Measurements from ENCODE around the gene DSN1. TPM values are rescaled to one million over a fixed set of nuclear protein-coding genes. Genes with fewer than 3 reads are reported as not detected.

Gene DSN1
- total and polyA plus RNA-seq, 9 of the 15 experiments (the other 6 are each of a cell fraction or from before 2014, with no cell fraction given), result 23.3 to 45.3 (median 31.1) TPM

DNA sequence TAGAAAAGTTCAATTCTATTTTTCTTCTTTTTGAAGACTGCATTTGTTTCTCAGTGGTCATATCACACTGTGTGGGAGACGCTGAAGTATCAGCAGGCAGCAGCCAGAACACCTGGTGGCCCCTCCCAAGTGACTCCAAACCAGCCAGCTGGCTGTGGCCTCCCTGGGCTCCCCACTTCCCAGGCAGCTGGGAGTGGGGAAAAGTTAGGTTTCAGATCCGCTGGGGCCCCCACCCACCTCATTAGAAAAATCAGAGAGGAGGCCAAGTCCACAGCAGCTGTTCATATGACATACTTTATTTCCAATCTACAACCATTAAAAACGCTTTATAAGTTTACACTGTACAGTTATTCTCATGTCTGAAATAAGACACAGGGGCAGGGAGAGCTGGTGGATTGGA, 3.6 kb upstream of the DSN1 start (continued):
- TF ChIP-seq CBX1 (IDR thresholded peaks at IDR 0.05; ENCODE audit: low read depth), result no peak
- no peak for TF ChIP-seq TGIF2 (CRISPR knock-in tag; IDR thresholded peaks at IDR 0.05)
- TF ChIP-seq, protein P1, sequence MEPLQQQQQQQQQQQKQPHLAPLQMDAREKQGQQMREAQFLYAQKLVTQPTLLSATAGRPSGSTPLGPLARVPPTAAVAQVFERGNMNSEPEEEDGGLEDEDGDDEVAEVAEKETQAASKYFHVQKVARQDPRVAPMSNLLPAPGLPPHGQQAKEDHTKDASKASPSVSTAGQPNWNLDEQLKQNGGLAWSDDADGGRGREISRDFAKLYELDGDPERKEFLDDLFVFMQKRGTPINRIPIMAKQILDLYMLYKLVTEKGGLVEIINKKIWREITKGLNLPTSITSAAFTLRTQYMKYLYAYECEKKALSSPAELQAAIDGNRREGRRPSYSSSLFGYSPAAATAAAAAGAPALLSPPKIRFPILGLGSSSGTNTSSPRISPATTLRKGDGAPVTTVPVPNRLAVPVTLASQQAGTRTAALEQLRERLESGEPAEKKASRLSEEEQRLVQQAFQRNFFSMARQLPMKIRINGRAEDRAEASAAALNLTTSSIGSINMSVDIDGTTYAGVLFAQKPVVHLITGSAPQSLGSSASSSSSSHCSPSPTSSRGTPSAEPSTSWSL (CRISPR knock-in tag; IDR thresholded peaks at IDR 0.05; ENCODE audit: borderline replicate concordance), result no peak
- TF ChIP-seq, protein P2, sequence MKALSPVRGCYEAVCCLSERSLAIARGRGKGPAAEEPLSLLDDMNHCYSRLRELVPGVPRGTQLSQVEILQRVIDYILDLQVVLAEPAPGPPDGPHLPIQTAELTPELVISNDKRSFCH (CRISPR knock-in tag; IDR thresholded peaks at IDR 0.05), result no peak
- TF ChIP-seq, protein P2 (tag; IDR thresholded peaks at IDR 0.05), result no peak
- no peak for TF ChIP-seq UBTF (IDR thresholded peaks at IDR 0.05; ENCODE audit: borderline replicate concordance in 1 of 2, low read depth in 2 of 2, low read length in 2 of 2)
- no peak for TF ChIP-seq ZNF140 (CRISPR knock-in tag; IDR thresholded peaks at IDR 0.05)
- TF ChIP-seq ZNF274 (IDR thresholded peaks at IDR 0.05; ENCODE audit: borderline replicate concordance, low read depth, low read length), result no peak
- no peak for TF ChIP-seq RBM34 (IDR thresholded peaks at IDR 0.05; ENCODE audit: borderline replicate concordance, insufficient read depth, low read length)
- no peak for TF ChIP-seq KDM1A (IDR thresholded peaks at IDR 0.05)
- TF ChIP-seq ESRRA (IDR thresholded peaks at IDR 0.05; ENCODE audit: borderline replicate concordance, low read depth), result no peak
- TF ChIP-seq ZNF76 (CRISPR knock-in tag; IDR thresholded peaks at IDR 0.05; ENCODE audit: borderline replicate concordance), result no peak

Measured in K562 (cell line).